Fibroblast of mammary gland (primary cell): ENCODE measurements around the gene ARHGEF40.
A peak's percentile ranks its signal among the peaks of the same experiment; 100 is the strongest.

Source experiments
- DNase-seq: peaks from one replicate; pipeline ENCODE4 v3.0.0-alpha.2; 2010; ENCODE audit warnings: low read depth
- H3K4me3 ChIP-seq: 2 replicates; pipeline ENCODE4 v1.5.1; 2011; ENCODE audit warnings: low read depth, mild to moderate bottlenecking, low read length, moderate library complexity; ENCODE audit not compliant: control insufficient read depth
- TF ChIP-seq, protein P1 (sequence below): conservative IDR thresholded peaks from 2 replicates; pipeline ENCODE4 v1.5.1; 2011; ENCODE audit warnings: low read depth, low read length, inconsistent platforms; ENCODE audit not compliant: control insufficient read depth, insufficient read depth

The ARHGEF40 gene

DNA sequence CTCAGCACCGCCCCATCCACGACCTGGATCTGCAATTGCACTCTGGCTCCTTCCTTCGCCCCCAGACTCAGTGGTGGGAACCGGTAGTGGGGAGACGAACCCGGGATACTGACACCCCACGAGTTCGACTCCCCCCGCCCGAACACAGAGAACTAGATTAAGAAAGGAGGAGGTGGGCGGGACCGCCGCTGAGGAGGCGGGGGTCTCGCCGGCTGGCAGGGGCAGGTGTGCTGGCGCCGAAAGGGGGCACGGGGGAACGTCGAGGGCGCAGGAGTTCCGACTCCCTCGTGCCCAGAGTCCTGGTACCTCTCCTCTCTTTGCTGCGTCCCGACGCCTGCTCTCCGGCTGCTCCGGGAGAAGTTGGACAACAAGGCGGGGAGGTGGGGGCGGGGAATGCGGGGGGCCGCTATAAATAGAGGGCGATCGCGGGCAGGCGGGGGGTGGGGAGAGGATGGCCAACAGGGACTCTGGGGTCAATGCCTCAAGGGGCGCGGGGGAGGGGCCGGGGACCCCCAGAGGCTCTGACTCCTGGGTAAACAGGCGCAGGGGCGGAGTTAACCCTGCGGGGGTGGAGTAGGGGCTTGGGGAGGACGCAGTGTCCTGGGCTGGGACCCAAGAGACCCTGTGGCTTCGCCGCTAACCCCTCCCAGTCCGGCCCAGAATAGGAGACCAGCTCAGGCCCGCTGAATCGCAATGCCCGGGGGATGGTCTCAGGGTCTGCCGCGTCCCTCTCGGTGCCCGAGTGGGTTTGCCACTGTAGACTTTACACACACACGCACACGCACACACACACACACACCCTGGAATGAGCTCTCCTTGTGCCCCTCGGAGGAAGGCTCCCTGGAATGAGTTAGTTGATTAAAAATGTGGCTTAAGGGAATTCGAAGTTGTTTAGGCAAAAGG, 44.5 kb upstream of the ARHGEF40 start:
- TF ChIP-seq, protein P1, sequence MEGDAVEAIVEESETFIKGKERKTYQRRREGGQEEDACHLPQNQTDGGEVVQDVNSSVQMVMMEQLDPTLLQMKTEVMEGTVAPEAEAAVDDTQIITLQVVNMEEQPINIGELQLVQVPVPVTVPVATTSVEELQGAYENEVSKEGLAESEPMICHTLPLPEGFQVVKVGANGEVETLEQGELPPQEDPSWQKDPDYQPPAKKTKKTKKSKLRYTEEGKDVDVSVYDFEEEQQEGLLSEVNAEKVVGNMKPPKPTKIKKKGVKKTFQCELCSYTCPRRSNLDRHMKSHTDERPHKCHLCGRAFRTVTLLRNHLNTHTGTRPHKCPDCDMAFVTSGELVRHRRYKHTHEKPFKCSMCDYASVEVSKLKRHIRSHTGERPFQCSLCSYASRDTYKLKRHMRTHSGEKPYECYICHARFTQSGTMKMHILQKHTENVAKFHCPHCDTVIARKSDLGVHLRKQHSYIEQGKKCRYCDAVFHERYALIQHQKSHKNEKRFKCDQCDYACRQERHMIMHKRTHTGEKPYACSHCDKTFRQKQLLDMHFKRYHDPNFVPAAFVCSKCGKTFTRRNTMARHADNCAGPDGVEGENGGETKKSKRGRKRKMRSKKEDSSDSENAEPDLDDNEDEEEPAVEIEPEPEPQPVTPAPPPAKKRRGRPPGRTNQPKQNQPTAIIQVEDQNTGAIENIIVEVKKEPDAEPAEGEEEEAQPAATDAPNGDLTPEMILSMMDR: no peak
- peak overlapping the region; percentile 26 for H3K4me3 ChIP-seq
- DNase-seq: no peak

DNA sequence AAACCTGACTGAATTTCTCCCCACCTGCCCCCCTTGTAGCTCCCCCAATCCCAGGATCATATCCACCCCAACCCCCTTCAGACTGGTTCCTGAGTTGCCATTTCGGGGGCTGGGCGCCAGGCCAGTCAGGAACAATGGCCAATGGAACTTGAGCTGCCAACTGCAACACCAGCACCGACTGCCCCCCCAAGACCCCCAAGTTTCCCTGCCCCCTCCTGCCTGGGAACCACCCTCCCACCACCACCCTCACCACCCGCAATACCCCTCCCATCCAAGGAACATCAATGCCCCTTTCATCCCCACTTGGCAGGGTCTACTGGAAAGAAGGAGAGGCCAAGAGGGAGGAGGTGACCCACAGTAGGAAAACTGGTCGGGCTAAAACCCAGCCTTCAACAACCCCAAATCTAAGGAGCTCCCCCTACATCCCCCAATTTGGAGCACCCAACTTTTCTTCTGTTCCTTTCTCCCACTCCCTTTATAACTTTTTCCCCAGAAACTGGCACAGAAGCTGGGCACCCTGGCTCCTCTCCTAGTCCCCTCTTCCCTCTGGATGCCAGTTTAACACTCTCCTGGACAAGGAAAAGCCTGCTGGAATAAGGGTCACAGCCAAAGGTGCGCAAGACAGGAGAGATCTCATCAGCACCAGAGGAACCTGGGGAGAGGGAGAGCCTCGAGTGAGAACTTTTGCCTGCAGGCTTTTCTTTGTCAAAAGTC, 43.7 kb upstream of the ARHGEF40 start:
- DNase-seq: no peak
- TF ChIP-seq, protein P1: no peak
- H3K4me3 ChIP-seq: no peak overlapping the region

DNA sequence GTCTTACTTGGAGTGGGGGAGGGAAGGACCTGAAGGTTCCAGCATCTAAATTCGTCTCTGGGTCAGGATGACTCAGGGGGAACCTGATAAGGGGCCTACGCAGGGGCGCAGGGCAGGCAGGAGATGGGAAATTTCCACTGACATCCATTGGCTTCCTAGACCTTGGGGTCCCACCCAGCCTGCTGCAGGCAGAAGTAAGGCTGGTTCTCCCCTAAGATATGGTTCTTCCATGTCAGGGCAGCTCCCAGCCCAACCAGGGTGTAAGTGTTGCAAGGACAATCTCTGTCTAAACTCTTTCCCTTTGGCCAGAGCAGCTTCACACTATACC, 43.2 kb upstream of the ARHGEF40 start:
- TF ChIP-seq, protein P1: no peak
- no peak for DNase-seq
- no peak overlapping the region for H3K4me3 ChIP-seq

DNA sequence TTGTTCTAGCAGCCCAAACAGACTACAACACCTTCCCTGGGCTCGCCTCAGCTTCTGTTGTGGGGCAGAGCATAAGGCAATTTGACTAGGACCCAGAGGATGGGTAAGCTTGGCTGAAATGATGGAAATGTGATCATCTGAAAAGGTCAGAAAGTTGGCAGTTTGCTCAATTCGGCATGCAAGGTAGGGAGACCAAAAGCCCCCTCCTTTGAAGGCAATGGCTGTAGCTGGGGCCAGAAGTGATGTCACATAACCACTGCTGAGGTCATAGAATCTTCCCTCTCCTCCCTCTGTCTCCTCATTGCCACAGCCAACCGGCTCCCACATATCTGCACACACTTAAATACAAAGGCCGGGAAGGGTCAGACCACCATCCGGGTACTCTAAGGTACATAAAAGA, 40.2 kb upstream of the ARHGEF40 start, which contains the start of gene TPPP2:
Gene TPPP2, plus strand, starts transcription at position 301 of the 400 bp plus-strand sequence. CDS start 365 bp downstream, outside the sequence.
- H3K4me3 ChIP-seq: no peak within 1 kb of the TSS
- no peak for DNase-seq
- TF ChIP-seq, protein P1: no peak

DNA sequence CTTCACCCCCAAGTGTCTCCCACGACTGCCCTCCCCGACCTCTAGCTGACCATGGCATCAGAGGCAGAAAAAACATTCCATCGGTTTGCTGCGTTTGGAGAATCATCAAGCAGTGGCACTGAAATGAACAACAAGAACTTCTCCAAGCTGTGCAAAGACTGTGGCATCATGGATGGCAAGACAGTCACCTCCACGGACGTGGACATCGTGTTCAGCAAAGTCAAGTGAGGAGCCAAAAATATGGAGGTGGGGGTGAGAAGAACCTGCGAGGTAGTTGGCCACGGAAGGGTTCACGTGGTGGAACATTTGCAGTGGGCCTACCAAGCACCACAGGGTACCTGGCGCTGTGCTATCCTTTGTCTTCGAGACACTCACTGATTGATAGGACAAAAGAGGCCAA, 39.6 kb upstream of the ARHGEF40 start:
- H3K4me3 ChIP-seq: no peak overlapping the region
- TF ChIP-seq, protein P1: no peak
- no peak for DNase-seq

DNA sequence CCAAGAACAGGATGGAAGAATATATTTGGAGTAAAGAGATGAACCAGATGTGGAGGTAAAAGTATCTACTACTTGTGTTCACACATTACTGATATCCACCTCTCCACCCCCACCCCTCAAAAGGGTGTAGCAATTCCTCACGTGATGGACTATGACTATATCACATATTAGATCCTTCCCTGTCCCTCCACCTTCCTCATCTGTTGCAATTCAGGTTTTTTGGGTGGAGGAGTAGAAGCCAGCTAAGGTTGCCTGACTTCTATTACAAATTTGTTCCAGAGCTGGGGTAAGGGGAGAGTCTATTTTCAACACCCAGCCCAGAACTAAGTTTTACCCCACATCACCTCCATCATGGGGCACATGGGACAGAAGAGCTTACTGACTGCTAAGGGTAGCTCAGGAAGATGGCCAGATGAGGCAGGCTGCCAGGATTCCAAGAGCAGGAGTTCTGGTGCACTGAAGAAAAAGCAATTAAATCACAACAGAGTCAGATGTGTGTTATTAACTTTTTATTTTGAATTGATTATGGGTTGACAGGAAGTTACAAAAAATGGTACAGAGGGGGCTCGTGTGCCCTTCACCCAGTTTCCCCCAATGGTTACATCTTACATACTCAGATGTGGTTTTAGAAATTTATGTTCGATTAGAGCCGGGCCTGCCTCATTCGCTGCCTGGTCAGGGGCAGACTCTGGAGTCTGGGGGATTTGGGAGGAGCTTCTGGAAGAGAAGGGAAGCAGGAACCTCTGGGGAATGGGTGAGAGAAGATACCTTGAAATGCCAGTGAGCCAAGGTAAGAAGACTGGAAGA, 37.6 kb upstream of the ARHGEF40 start:
- TF ChIP-seq, protein P1: no peak
- no peak for DNase-seq
- no peak overlapping the region for H3K4me3 ChIP-seq
